NCI-H2171 (cell line): ENCODE data around the gene TMEM179B.
A peak's percentile ranks its signal among the peaks of the same experiment; 100 is the strongest.
"Not testable (repeated sequence)": the region's sequence is repeated elsewhere in the genome, so short reads cannot be mapped to it uniquely, and the experiment has no call there.

ENCODE experiments used
- DNase-seq: peaks from one replicate; lab custom pipeline; 2025; lab: John Stamatoyannopoulos, UW

TMEM179B gene

GRCh38 chr11:62789576-62789975, 2.4 kb downstream of the TMEM179B start:
- DNase-seq, result no peak

DNA sequence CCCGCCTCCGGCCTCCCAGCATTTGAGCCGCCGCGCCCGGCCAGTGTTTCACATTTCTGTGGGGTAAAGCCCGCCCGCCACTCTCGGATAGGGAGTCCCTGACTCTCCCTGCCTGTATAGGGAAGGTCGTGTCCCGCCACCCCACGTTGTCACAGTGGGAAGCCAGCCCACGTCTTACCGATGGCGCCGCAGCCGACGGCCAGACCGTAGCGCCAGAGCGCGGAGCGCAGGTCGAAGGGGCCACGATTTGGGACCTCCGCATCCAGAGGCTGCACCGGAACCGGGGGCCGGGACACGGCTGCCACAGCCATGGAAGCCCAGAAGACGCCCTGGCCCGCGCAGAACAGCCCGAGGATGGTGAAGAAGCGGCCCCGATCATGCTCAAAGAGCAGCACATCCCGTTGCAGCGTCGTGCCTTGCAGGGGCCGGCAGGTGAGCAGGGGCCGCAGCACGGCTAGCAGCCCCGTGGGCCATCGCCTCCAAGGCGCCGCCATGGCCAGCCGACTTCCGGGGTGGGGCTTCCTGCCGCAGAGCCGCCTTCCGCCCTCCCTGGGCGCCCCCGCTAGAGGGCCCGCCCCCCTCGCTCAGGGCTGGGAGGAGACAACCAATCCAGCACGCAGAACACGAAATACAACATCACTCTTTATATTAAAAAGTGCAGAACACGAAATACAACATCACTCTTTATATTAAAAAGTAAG, 4.4 kb downstream of the TMEM179B start, which contains the start of gene TMEM223:
TSS of gene TMEM223 (minus strand) at position 506 of the 701 bp plus-strand sequence. CDS start at position 494, 12 bp downstream.
- peak; percentile 73 for DNase-seq

GRCh38 chr11:62792202-62792575, 5.0 kb downstream of the TMEM179B start:
- no peak for DNase-seq

DNA sequence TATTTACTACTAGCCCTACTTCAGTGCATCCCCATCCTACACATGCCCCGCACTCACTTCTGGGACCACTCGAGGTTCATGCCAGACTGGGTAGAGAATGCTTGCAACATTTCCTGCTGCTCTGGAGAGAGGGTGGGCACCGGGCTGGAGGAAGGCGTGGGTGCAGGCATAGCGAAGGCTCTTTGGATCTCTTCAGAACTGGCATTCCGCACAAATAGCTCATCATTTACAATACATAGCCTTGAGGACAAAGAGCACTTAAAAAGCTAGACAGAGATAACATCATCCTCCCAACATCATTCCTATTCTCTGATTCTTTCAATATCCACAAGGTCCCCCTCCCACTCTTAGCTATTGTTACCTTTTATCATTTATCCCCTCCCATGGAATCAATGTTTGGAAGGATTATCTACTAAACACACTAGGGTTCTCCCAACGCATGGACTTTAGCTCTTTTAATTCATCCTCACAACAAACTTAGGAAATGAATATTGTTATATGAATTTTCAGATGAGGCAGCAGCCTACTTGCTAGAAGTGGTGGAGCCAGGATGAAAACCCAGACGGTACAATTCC, 7.1 kb downstream of the TMEM179B start:
- no peak for DNase-seq

GRCh38 chr11:62796281-62796680, 9.1 kb downstream of the TMEM179B start:
- DNase-seq, result no peak

GRCh38 chr11:62799486-62799885, 12.3 kb downstream of the TMEM179B start:
- no peak for DNase-seq

GRCh38 chr11:62801071-62801470, 13.9 kb downstream of the TMEM179B start:
- DNase-seq, result no peak

DNA sequence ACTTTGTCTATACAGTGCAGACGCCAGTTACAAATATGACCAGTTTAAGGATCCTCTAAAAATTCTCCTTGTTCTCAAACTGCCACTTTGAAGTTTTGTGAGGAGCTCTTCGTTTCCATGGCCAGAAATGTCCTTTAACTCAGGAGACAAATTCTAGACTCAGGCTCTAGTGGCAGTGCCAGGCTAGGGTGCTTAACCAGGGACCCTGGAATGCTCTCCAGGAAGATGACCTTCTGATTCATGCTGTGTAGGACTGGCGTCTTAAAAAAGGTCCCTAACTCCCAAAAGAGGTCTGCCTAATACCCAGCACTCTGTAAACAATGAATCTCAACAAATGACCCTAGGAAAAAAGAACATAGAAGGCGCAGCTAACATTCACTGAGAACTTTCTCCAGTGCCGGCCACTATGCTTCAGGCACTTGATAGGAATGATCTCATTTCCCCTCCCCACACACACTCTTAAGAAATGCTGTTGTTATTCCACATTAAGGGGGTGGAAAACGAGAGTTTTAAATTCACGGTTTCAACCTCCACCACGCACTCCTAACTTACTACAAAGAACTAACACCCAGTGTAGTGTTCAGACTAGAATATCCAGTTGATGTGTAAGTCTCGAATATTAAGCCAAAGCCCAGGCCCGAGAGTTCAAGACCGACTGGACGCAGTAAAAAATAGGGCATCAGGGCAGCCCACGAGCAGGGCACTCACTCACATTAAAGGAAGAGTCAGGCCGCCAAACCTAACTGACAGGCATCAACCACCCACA, 17.3 kb downstream of the TMEM179B start:
- DNase-seq, result peak; percentile 6

- DNase-seq, result peak; percentile 92
Observed at GRCh38 chr11:62805076-62805892, 18.1 kb downstream of the TMEM179B start, which contains the start of gene NXF1. NXF1 (minus strand) TSS chr11:62805440; CDS start chr11:62805356, 84 bp downstream.

DNA sequence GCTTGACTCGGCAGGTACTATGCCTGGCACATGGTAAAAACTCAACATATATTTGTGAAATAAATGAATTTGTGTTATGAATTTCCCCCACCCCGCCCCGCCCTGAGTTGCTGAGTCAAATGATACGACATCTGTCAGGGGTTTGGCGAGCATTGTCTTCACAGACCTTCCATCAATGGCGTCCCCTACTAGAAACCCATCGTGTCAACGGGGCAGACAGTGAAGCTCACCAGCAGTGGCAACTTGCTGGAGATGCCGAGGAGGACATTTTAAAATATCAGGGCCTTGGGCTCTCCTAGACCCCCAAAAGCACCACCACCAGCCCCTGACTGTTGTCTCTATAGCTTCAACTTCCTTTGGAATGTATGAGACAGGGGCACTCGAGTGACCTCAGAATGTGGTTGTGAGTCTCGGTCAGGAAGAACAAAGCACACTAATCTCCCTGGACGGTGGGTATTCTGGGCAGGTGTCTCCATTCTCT, 18.8 kb downstream of the TMEM179B start:
- peak; percentile 49 for DNase-seq

GRCh38 chr11:62806611-62807121, 19.5 kb downstream of the TMEM179B start:
- no peak for DNase-seq

DNA sequence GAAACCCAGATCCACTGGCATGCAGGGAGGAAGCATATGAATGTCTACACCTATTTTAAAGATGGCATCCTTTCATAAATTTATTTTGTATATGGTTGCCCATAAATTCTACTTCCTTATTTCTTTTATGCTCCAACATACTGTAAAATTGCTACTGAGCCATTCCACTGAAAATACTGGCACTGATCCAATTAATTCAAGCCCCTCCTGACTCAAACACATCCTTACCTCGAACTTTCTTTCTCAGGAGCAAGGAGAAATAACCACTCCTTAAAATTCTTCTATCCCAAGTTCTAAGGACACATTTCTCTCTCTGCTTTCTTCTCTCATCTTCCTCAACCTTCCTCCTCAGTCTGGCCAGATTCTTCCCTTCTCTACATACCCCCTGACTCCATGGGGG, 23.5 kb downstream of the TMEM179B start:
- no peak for DNase-seq

GRCh38 chr11:62811659-62812058, 24.5 kb downstream of the TMEM179B start:
- no peak for DNase-seq

GRCh38 chr11:62816557-62816956, 29.4 kb downstream of the TMEM179B start:
- DNase-seq, result no peak

- no peak for DNase-seq
Observed at GRCh38 chr11:62817129-62817528, 29.9 kb downstream of the TMEM179B start.

DNA sequence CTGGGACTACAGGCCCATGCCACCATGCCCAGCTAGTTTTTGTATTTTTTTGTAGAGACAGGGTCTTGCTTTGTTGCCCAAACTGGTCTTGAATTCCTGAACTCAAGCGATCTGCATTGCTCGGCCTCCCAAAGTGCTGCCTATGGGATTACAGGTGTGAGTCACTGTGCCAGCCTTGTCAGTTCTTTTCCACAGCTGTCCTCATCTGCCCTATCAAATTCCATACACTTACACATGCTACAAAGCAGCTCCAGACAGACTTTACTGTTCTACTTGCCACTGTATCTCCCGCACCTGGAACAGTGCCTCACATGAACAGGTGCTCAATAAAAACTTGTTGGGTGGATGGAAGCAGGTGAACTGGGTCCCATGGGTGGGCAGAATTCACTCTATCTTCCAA, 36.5 kb downstream of the TMEM179B start:
- no peak for DNase-seq

GRCh38 chr11:62828130-62828529, 40.9 kb downstream of the TMEM179B start:
- not testable (repeated sequence) for DNase-seq

DNA sequence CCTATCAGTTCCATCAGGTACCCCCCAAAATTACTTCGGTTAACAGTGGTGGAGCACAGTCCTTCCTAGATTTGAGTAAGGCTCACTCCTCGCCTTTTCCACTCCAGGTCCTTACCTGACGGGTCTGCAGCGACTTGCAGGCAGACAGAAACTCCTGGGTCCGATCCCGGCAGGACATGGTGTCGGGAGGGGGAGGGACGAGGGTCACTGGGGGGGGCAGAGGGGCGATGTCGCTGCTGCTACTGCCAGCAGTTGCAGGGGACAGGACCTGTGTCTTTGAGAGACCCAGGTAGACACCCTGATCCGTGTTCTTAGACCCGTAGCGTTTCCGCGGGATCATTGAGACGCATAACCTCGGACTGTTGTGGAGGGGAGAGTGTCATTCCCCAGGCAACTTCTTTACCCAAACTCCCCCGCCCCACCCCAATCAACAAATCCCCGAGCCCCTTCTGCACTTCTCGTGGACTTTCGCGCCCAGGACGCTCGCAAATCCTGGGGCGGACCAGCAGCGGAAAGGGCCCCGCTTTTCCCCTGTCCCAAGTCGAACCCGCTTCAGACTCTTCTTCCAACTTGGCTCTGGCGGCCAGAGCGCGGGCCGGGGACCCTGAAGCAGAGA, 43.8 kb downstream of the TMEM179B start:
- peak; percentile 40 for DNase-seq

- peak; percentile 97 for DNase-seq
Observed at GRCh38 chr11:62831520-62832335, 44.5 kb downstream of the TMEM179B start, which contains the start of gene STX5. STX5 (minus strand) TSS chr11:62832051; CDS start chr11:62831243, 808 bp downstream.
